Measurements from ENCODE around the gene ST7.

Gene ST7

DNA sequence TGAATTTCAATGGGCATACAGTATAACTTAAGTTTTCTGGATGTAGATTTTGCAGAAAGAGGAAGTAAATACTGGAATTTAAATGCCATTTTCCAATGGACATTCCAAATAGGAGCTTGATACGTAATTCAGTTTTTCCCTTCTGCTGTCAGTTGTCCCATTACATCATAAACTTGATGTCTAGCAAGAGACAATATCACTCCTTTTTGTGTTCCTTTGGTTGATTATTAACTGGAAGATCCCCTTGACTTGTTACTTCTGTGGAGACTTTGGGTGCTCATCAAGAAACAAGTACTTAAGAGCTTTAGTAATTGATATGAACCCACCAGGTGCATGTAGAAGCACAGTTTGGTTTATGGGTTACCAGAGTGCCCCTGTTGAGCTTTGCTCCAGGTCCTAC is 116.1 kb downstream of the ST7 start:
- DNase-seq: no peak

DNA sequence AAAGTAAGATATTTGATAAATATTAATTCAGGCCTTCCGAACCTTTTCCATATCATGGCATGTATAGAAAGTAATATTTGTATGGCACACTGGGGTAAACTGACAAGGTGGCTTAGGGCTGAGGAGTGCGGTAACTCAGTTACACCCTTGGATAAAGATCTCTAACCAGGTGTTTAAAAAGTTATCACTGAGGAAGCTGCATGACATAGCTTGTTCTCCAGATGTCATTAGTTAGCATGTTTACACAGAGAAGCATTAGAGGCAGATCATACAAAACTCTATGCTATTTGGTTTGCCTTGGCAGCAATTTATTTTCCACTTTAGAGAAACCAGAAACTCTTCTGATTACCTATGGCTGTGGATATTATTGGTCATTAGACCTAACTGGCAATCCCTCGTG is 118.2 kb downstream of the ST7 start:
- DNase-seq: no peak

DNA sequence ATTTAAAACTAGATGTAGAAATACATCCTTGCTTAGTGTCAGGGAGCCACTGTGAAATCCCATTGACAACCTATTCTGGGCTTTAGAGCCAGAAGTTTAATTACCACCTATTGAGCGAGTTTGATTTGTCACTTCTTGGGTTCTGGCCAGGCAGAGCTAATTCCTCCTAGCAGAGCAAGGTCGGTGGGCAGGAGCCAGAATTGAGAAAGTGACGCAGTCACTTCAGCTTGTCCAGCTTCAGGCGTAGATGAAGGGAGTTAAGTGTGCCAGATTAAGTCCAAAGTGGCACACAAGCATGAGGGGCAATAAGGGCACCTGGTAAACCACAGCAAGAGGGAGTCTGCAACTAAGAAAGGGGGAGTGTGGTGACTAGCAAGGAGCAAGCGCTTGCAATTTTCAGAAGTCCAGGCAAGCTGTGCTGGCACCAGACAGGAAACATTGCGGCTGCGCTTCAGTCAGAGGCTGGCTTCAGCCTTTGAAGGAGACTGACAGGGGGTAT is 119.4 kb downstream of the ST7 start:
- DNase-seq: no peak

GRCh38 chr7:117074378-117074777 is 121.1 kb downstream of the ST7 start:
- no peak for DNase-seq

DNA sequence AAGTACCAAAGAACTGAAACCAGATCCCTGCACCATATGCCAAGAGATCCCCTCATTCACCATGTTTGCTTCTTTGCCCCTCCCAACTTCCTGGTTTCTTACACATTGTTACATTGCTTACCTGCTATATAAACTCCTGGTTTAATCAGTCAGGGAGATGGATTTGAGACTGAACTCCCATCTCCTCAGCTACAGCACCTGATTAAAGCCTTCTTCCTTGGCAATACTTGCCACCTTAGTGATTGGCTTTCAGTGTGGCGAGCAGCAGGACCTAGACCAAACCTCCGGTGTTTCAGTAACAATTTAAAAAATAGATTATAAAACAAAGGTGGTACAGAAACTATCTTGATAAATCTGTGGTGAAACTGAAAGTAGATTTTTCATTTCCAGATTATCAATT is 122.6 kb downstream of the ST7 start:
- no peak for DNase-seq

DNA sequence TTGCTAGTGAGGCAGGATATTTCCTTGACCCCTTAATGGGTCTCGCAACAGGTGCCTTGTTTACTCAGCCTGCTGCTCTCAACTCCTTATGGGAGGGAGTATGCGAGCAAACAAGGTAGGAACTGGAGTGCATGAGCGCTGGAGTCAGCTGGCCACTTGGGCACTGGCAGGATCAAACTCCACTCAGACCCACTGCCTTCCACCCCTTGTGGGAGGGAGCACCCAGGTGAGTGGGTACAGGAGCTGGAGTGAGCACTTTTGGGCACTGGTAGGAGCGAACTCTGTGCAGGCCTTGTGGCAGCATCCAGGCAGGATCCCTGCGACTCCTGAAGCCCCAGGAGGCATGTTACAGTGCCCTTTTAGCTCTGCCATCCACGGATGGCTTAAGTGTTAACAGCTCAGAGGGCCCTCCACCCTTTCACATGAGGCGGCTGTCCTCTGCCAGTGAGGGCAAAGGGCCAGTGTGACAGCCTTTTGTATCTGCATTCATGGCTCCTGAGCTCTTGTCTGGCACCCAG is 123.2 kb downstream of the ST7 start:
- no peak for DNase-seq

DNA sequence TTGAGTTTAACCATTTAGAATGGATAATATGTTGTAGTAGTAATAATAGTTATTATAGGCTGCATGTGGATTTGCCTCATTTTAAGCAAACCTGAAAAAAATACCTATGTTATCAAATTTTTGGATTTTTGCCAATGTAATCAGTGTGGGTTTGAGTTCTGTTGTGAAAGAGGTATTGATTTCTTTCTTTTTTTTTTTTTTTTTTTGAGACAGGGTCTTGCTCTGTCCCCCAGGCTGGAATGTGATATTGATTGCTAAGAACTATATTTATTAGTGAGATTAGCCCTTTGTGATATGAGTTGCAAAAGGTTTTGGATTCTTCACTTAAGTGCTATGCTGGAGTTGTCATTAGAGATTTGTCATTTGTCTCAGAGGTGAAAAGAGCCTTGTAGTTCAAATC is 124.4 kb downstream of the ST7 start:
- no peak for DNase-seq

DNA sequence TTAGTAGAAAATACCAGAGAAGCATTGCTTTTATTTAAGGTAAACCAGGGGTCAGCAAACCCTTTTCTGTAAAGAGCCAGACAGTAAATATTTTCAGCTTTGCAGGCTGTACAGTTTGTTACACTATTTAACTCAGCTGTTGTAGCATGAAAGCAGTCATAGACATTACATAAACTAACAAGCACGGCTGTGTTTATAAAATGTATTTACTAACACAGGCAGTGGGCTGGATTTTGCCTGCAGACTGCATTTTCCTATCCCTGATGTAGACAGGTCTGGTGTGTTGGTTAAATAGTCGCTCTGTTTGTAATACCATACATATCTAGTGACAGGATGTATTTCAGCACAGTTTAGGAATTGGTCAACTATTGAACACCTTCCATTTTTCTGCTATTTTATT is 129.3 kb downstream of the ST7 start:
- DNase-seq: no peak

DNA sequence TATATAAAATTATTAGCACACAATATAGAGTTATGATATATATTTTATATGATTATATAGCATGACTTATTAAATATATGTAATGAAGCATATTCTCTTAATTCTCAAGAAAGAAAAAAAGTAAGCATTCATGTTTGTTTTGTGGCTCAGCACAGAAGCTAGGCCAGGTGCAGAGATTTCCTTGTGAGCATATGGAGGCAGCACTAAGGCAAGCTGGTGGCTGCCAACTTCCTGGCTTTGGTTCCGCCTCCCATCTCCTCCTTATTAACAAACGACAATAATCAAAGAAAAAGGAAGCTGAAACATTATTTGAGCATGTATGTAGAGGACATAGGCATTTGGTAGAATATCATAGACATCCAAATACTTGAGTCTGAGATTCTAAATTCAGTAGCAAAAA is 130.3 kb downstream of the ST7 start:
- no peak for DNase-seq

GRCh38 chr7:117084286-117084685 is 131.0 kb downstream of the ST7 start:
- no peak for DNase-seq

GRCh38 chr7:117085275-117085674 is 132.0 kb downstream of the ST7 start:
- no peak for DNase-seq

GRCh38 chr7:117085769-117086463 is 132.6 kb downstream of the ST7 start:
- no peak for DNase-seq

DNA sequence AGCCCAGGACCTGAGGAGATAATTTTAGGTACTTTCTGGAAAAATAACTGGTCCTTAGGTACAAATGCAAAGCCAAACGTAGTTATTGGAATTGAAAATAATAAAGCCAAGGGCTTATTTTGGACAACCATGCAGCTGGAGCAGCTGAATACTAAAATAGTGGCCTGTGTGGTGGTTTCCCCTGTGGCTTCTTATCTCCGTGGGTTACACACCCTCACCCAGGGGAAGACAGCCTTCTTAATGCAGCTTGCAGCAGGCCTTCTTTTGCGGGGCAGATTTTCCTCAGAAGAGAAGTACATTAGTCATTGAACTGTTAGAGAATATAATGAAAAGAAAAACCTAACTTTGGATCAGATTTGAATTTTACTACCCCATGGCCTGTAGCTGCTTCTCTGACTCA is 133.5 kb downstream of the ST7 start:
- DNase-seq: no peak

GRCh38 chr7:117087639-117088396 is 134.5 kb downstream of the ST7 start:
- DNase-seq: no peak

DNA sequence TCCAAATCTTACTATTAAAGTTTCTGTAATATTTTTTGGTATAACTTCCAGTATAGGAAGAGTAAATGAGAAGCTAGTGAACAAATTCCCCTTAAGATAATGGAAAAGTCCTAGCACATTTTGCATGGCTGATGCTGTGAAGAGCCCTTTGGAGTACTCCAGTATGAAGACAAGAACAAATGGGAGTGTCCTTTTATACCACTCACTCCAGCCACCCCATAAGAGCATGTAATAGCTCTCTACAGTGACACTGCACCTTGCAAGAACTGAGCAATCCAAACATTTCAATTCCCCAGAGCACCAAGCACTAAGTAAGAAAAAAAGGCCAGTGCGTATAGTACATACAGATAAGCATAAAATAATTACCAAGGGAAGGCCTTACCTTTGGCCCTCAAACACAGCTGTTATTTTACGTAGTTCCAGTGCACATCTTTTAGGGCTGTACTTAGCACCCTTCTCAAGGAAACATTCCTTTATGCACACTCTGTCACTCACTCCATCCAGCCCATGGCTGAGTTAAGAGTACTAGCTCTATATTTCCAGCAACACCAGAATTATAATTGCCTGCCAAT is 135.4 kb downstream of the ST7 start:
- DNase-seq: no peak

DNA sequence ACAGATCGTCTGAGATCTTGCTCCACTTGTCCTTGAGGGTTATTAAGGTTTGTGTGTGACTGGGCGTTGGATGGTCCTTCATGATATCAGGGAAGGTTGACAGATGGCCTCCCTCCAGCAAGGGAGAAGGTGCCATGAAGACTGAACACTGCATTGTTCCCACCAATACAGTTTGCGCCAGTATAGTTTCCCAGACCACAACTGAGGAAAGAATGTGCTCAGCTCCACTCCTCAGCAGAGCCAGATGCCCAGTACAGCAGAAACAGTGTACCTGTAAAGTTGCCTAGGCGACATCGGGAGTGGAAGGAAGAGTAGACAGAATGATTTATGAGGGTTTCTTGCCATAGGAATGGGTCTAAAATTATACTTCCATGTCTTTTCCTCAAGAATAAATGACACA is 137.5 kb downstream of the ST7 start:
- no peak for DNase-seq

GRCh38 chr7:117091721-117092120 is 138.4 kb downstream of the ST7 start:
- no peak for DNase-seq

- no peak for DNase-seq
Measured at GRCh38 chr7:117092785-117093184, 139.5 kb downstream of the ST7 start.

DNA sequence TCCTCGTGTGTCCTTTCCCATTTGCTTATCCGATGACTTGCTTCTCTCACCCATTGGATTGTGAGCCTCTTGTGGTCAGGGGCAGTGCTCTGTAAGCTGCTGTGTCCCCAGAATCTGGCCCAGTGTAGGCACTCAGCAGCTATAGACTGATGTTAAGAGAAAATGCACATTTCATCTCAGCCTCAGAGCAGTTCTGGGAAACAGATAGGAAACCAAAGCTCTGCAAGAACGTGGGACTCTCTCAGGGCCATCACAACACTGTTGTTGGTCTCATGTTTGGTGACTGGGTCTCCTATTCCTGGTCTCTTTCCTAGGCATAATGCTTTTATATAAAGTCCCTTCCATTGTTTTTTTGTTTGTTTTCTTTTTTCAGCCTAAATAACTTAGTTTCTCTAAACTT is 141.2 kb downstream of the ST7 start:
- DNase-seq: no peak

DNA sequence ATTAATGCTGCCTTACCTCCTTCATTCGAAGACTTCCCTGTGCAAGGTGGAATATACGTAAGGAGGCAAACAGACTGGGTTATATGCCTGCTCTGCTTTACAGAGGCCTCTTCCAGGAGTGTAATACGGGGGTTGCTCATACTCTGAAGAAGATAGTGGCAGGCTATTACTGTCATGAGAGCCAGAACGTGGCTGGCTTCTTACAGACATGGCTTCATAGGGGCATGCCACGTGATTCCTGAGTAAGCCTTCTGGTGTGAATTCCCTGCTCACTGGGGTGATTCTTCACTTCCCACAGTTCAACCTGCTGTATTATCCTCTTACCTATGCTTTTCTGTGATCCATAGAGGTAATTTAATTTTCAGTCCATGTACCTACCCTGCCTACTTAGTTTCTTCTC is 141.8 kb downstream of the ST7 start:
- DNase-seq: no peak

DNA sequence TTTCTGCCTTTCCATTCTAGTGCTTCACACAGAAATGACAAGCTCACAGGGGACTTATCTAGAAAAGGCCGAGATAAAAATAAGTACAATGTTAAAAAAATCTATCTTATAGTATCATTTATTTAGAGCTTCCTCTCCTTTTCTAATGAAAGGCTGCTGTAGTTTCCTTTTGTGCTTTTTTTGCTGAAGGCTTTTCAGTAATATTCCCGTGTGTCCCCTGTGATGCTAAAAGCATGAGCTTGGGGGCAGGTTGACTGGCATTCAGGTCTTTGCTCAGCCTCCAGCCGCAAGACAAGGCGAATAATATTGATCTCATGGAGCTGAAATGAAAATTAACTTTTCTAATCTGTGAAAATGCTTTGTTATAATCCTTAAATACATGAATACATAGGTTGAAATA is 143.0 kb downstream of the ST7 start:
- no peak for DNase-seq

GRCh38 chr7:117096942-117097341 is 143.6 kb downstream of the ST7 start:
- no peak for DNase-seq

GRCh38 chr7:117097860-117098259 is 144.6 kb downstream of the ST7 start:
- no peak for DNase-seq

- no peak for DNase-seq
Measured at GRCh38 chr7:117098457-117098856, 145.2 kb downstream of the ST7 start.

Measured in cortex of kidney (tissue), 1 donor.